Measurements from ENCODE around the gene AOPEP.

Gene AOPEP

GRCh38 chr9:94952565-94953373 is 226.3 kb downstream of the AOPEP start:
- Histone ChIP-seq H3K4me1 (ENCODE audit: control insufficient read depth, insufficient read depth, low read length) (no peaks in the 10 kb centered on the region), H3K27ac (ENCODE audit: extremely low read depth, low read depth, low read length) (no peak overlapping the region), H3K9me3 (ENCODE audit: control insufficient read depth, insufficient read depth, low read depth, low read length) (no peaks in the 10 kb centered on the region), H3K4me3 (ENCODE audit: low read depth, low read length) (no peak overlapping the region), H3K36me3 (ENCODE audit: control insufficient read depth in 2 of 2, insufficient read depth in 1 of 2, low read length in 2 of 2) (peaks cover 0 to 13% of the 10 kb centered on the region in 2 experiments; a peak in 1 of 3 replicates)
- CTCF ChIA-PET: interaction anchor here (0.6 to 1.0 kb wide), 3 partner anchors 95 to 176 kb away, joined by 3 read pairs; no protein-coding TSS in a partner anchor
- POLR2A ChIA-PET: interaction anchor here (0.5 kb wide), 1 partner anchor 143 kb away, joined by 5 read pairs; no protein-coding TSS in a partner anchor
- TF ChIP-seq ZSCAN5A (tag by site-specific recombination; IDR thresholded peaks at IDR 0.05) (no peak), TRIM28 (IDR thresholded peaks at IDR 0.05; ENCODE audit: borderline replicate concordance, low read length) (peak; percentile 71; the same call in 1 of the 2 replicates)

- peaks cover 0 to 13% of the 10 kb centered on the region in 2 experiments; a peak in 1 of 3 replicates for H3K36me3 ChIP-seq (ENCODE audit: control insufficient read depth in 2 of 2, insufficient read depth in 1 of 2, low read length in 2 of 2)
- no peaks in the 10 kb centered on the region for H3K9me3 ChIP-seq (ENCODE audit: control insufficient read depth, insufficient read depth, low read depth, low read length)
- POLR2A ChIA-PET: no interaction called here
- TF ChIP-seq OVOL3 (tag by site-specific recombination; IDR thresholded peaks at IDR 0.05) (no peak), ZFP41 (tag by site-specific recombination; IDR thresholded peaks at IDR 0.05; ENCODE audit: borderline replicate concordance) (no peak), EGR2 (tag by site-specific recombination; IDR thresholded peaks at IDR 0.05; ENCODE audit: low read depth) (no peak), ZNF610 (tag by site-specific recombination; IDR thresholded peaks at IDR 0.05; ENCODE audit: borderline replicate concordance) (no peak), ZNF837 (tag by site-specific recombination; IDR thresholded peaks at IDR 0.05) (no peak), ZNF138 (tag by site-specific recombination; IDR thresholded peaks at IDR 0.05; ENCODE audit: borderline replicate concordance) (no peak)
- H3K4me3 ChIP-seq (ENCODE audit: low read depth, low read length): no peak overlapping the region
- H3K4me1 ChIP-seq (ENCODE audit: control insufficient read depth, insufficient read depth, low read length): no peaks in the 10 kb centered on the region
- CTCF ChIA-PET: no interaction called here
- no peak overlapping the region for H3K27ac ChIP-seq (ENCODE audit: extremely low read depth, low read depth, low read length)
These were observed 230.2 kb downstream of the AOPEP start for GRCh38 chr9:94956731-94957130.

GRCh38 chr9:94960964-94961363 is 234.5 kb downstream of the AOPEP start:
- ChIA-PET POLR2A (interaction anchor here (0.7 kb wide), 1 partner anchor 13 kb away, joined by 4 read pairs; no protein-coding TSS in a partner anchor), CTCF (interaction anchor here (0.5 to 1.1 kb wide), 4 partner anchors 10 to 946 kb away, joined by 3 to 5 read pairs (median 4); no protein-coding TSS in a partner anchor)
- Histone ChIP-seq H3K4me3 (ENCODE audit: low read depth, low read length) (no peak overlapping the region), H3K27ac (ENCODE audit: extremely low read depth, low read depth, low read length) (no peak overlapping the region), H3K4me1 (ENCODE audit: control insufficient read depth, insufficient read depth, low read length) (no peaks in the 10 kb centered on the region), H3K36me3 (ENCODE audit: control insufficient read depth in 2 of 2, insufficient read depth in 1 of 2, low read length in 2 of 2) (peaks cover 0 to 8% of the 10 kb centered on the region in 2 experiments; a peak in 1 of 3 replicates), H3K9me3 (ENCODE audit: control insufficient read depth, insufficient read depth, low read depth, low read length) (no peaks in the 10 kb centered on the region)
- TF ChIP-seq SCRT2 (tag by site-specific recombination; IDR thresholded peaks at IDR 0.05): no peak
- TF ChIP-seq ZNF561 (tag by site-specific recombination; IDR thresholded peaks at IDR 0.05; ENCODE audit: borderline replicate concordance): no peak
- no peak for TF ChIP-seq ZIC2 (tag by site-specific recombination; IDR thresholded peaks at IDR 0.05)
- TF ChIP-seq ZNF639 (tag by site-specific recombination; IDR thresholded peaks at IDR 0.05): no peak
- no peak for TF ChIP-seq ZNF776 (tag by site-specific recombination; IDR thresholded peaks at IDR 0.05; ENCODE audit: borderline replicate concordance)
- no peak for TF ChIP-seq REPIN1 (tag by site-specific recombination; IDR thresholded peaks at IDR 0.05; ENCODE audit: low read depth)
- no peak for TF ChIP-seq ZNF449 (tag by site-specific recombination; IDR thresholded peaks at IDR 0.05)
- no peak for TF ChIP-seq ZNF354C (tag by site-specific recombination; IDR thresholded peaks at IDR 0.05; ENCODE audit: borderline replicate concordance, low read depth)
- no peak for TF ChIP-seq GLIS1 (tag by site-specific recombination; IDR thresholded peaks at IDR 0.05)

Measured in HEK293 (cell line).